H1 (cell line): Measurements from ENCODE around the gene ERMARD.

Source experiments
- CTCF ChIP-seq, 3 experiments: IDR thresholded peaks; 1 replicate in 2 of 3; 2 replicates in 1 of 3; pipeline versions ENCODE4 v1.5.1 to v1.6.1; 2011; ENCODE audit warnings: low read length in 3 of 3, mild to moderate bottlenecking in 3 of 3, inconsistent platforms in 2 of 3, low read depth in 1 of 3, moderate library complexity in 1 of 3; ENCODE audit not compliant: insufficient read depth in 1 of 3; ENCODE audit errors: control extremely low read depth in 1 of 3
- POLR2A ChIP-seq, 2 experiments: IDR thresholded peaks; 1 replicate in 1 of 2; 2 replicates in 1 of 2; pipeline ENCODE4 v1.6.1; 2011; ENCODE audit warnings: low read depth in 2 of 2, low read length in 2 of 2, mild to moderate bottlenecking in 2 of 2; ENCODE audit errors: control extremely low read depth in 1 of 2

- no peak; a peak in 1 of 3 replicates for TF ChIP-seq POLR2A (IDR thresholded peaks at IDR 0.05; ENCODE audit: control extremely low read depth in 1 of 2, low read depth in 2 of 2, low read length in 2 of 2)
- no peak for TF ChIP-seq CTCF (IDR thresholded peaks at IDR 0.05; ENCODE audit: control extremely low read depth in 1 of 3, insufficient read depth in 1 of 3, low read depth in 1 of 3, low read length in 3 of 3)
Measured at GRCh38 chr6:169723991-169724493, 27.4 kb upstream of the ERMARD start.
